GM12878 (cell line): Measurements from ENCODE around the gene PPM1N. TPM values are rescaled to one million over a fixed set of nuclear protein-coding genes. Genes with fewer than 3 reads are reported as not detected.
A peak's percentile ranks its signal among the peaks of the same experiment; 100 is the strongest.

ENCODE experiments used
- BCL11A ChIP-seq: IDR thresholded peaks from 2 replicates; pipeline ENCODE4 v1.6.1; 2011; ENCODE audit warnings: low read depth, low read length
- BRCA1 ChIP-seq: IDR thresholded peaks from 2 replicates; pipeline ENCODE4 v1.6.1; 2011; ENCODE audit warnings: low read depth, low read length, improper control_type of control experiment
- CHD4 ChIP-seq: fragments of 200-600 bp; sonication (generic); IDR thresholded peaks from 2 replicates; pipeline ENCODE4 v1.6.1; 2016; ENCODE audit warnings: mild to moderate bottlenecking
- DPF2 ChIP-seq: fragments of 450-650 bp; IDR thresholded peaks from 2 replicates; pipeline ENCODE4 v1.6.1; 2017; ENCODE audit warnings: mild to moderate bottlenecking
- EED ChIP-seq: sonication (generic); IDR thresholded peaks from 2 replicates; pipeline ENCODE4 v1.6.1; 2016; ENCODE audit warnings: antibody characterized with exemption, low read depth
- EGR1 ChIP-seq, 2 experiments: IDR thresholded peaks; 1 replicate in 1 of 2; 2 replicates in 1 of 2; pipeline ENCODE4 v1.6.1; 2011 to 2012; ENCODE audit warnings: low read depth in 2 of 2, low read length in 2 of 2, borderline replicate concordance in 1 of 2, mild to moderate bottlenecking in 1 of 2, moderate library complexity in 1 of 2
- IRF4 ChIP-seq: IDR thresholded peaks from 2 replicates; pipeline ENCODE4 v1.6.1; 2011; ENCODE audit warnings: low read depth, low read length
- KLF5 ChIP-seq: fragments of 450-650 bp; IDR thresholded peaks from 2 replicates; pipeline ENCODE4 v1.6.1; 2014; ENCODE audit warnings: mild to moderate bottlenecking; ENCODE audit not compliant: partially characterized antibody
- NBN ChIP-seq: fragments of 450-650 bp; IDR thresholded peaks from 2 replicates; pipeline ENCODE4 v1.6.1; 2016
- NR2F1 ChIP-seq: fragments of 450-650 bp; conservative IDR thresholded peaks from 2 replicates; pipeline ENCODE4 v1.6.1; 2017; ENCODE audit warnings: mild to moderate bottlenecking
- PBX3 ChIP-seq: IDR thresholded peaks from 2 replicates; pipeline ENCODE4 v1.6.1; 2011; ENCODE audit warnings: mild to moderate bottlenecking, low read depth, low read length, moderate library complexity; ENCODE audit not compliant: insufficient replicate concordance
- PRDM15 ChIP-seq: fragments of 450-650 bp; formaldehyde crosslinking; IDR thresholded peaks from 2 replicates; pipeline ENCODE4 v1.4.0; 2020; ENCODE audit warnings: mild to moderate bottlenecking, moderate library complexity
- RBBP5 ChIP-seq: fragments of 200-600 bp; sonication (generic); conservative IDR thresholded peaks from 2 replicates; pipeline ENCODE4 v1.6.1; 2016
- RELA ChIP-seq: fragments of 450-650 bp; IDR thresholded peaks from 2 replicates; pipeline ENCODE4 v1.8.0; 2014; ENCODE audit warnings: borderline replicate concordance; ENCODE audit not compliant: partially characterized antibody
- RFX5 ChIP-seq: IDR thresholded peaks from 2 replicates; pipeline ENCODE4 v1.6.1; 2011; ENCODE audit warnings: low read depth, low read length, improper control_type of control experiment
- SPI1 ChIP-seq: IDR thresholded peaks from 2 replicates; pipeline ENCODE4 v1.6.1; 2011; ENCODE audit warnings: low read depth, mild to moderate bottlenecking, low read length, moderate library complexity, borderline replicate concordance; ENCODE audit not compliant: insufficient read depth
- SREBF1 ChIP-seq: IDR thresholded peaks from 2 replicates; pipeline ENCODE4 v1.6.1; 2012; ENCODE audit warnings: mild to moderate bottlenecking, low read length
- TARDBP ChIP-seq: IDR thresholded peaks from 2 replicates; pipeline ENCODE4 v1.6.1; 2016; ENCODE audit warnings: borderline replicate concordance
- ZNF24 ChIP-seq: fragments of 450-650 bp; IDR thresholded peaks from 2 replicates; pipeline ENCODE4 v1.6.1; 2017; ENCODE audit warnings: antibody characterized with exemption, mild to moderate bottlenecking
- polyA plus RNA-seq, 11 experiments: library from polyadenylated mRNA; depleted of rRNA in 4 of 11; unstranded in 6 of 11; stranded (reverse) in 5 of 11; fragments of >200 nt; fragmentation: Nextera tagmentation in 4 of 11; fragmentation: Illumina TruSeq in 1 of 11; extraction: Ambion mirVana in 4 of 11; extraction: Trizol in 1 of 11; gene quantifications; 1 replicate in 1 of 11; 2 replicates in 10 of 11; pipeline versions ENCODE4 v1.2.1 to v1.2.3, GENCODE V29; 2011 to 2016; ENCODE audit warnings: inconsistent platforms in 2 of 11, missing spikeins in 2 of 11, low read depth in 1 of 11
- total RNA-seq, 4 experiments: library from RNA; depleted of rRNA in 3 of 4; stranded (reverse); fragments of >200 nt in 3 of 4; fragmentation: Illumina TruSeq in 1 of 4; extraction: Trizol in 1 of 4; gene quantifications; 2 replicates each; pipeline versions ENCODE4 v1.2.1 to v1.2.3, GENCODE V29; 2013 to 2021
- TF ChIP-seq, protein P1 (sequence below): fragments of 450-650 bp; IDR thresholded peaks from 2 replicates; pipeline ENCODE4 v1.6.1; 2017; ENCODE audit warnings: mild to moderate bottlenecking, moderate library complexity

The PPM1N gene
- total and polyA plus RNA-seq, 10 of the 15 experiments (the other 5 are each of a cell fraction or from before 2014, with no cell fraction given): 1.6 to 5.4 (median 3.7) TPM

DNA sequence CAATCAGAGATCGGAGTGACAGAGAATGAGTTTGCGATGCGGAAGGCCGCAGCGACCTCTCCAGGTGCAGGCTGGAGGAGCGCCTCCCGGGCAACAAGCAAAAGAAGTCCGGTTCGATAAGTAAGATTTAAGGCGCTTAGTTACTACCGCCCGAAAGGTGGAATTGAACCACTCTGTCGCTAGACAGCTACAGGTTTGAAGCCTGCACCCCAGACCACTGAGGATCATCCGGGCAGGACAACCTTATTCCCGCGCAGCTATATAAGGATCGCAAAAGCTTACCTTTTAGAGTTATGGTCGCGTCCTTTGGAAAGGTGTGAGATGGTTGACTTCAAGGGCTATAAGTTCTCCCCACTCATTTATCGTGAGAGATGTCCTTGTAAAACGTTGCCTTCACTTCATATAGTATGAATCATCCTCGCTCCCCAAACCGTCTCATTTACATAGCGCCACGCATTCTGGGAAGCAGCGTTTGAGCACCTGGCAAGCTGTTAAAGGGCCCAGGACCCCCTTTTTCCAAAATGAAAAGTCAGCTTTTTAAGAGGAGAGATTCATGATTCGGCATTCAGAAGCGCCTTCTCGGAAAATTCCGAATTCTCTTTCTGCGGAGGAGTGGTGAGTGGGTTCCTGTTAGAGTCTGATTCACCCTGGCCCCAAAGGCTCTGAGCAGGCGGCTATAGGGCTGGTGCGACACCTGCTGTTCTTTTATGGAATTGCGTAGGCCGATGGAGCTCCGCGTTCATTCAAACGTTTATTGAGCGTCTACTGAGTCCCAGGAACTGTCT lies 19.6 kb upstream of the PPM1N start (continued):
- TF ChIP-seq PRDM15 (CRISPR knock-in tag) (no peak), SREBF1 (no peak), CHD4 (no peak), RELA (peak; percentile 67), KLF5 (peak; percentile 71), BRCA1 (no peak), NR2F1 (peak; percentile 48), BCL11A (no peak), RFX5 (no peak), DPF2 (no peak), PBX3 (peak; percentile 18), IRF4 (peak; percentile 50; the same call in 1 of the 2 replicates), TARDBP (peak; percentile 98), NBN (peak; percentile 93), EGR1 (IDR thresholded peaks at IDR 0.05; ENCODE audit: borderline replicate concordance in 1 of 2, low read depth in 2 of 2, low read length in 2 of 2) (no peak), SPI1 (no peak), EED (peak; percentile 42; the same call in 1 of the 2 replicates), RBBP5 (no peak), ZNF24 (peak; percentile 98)
- TF ChIP-seq, protein P1, sequence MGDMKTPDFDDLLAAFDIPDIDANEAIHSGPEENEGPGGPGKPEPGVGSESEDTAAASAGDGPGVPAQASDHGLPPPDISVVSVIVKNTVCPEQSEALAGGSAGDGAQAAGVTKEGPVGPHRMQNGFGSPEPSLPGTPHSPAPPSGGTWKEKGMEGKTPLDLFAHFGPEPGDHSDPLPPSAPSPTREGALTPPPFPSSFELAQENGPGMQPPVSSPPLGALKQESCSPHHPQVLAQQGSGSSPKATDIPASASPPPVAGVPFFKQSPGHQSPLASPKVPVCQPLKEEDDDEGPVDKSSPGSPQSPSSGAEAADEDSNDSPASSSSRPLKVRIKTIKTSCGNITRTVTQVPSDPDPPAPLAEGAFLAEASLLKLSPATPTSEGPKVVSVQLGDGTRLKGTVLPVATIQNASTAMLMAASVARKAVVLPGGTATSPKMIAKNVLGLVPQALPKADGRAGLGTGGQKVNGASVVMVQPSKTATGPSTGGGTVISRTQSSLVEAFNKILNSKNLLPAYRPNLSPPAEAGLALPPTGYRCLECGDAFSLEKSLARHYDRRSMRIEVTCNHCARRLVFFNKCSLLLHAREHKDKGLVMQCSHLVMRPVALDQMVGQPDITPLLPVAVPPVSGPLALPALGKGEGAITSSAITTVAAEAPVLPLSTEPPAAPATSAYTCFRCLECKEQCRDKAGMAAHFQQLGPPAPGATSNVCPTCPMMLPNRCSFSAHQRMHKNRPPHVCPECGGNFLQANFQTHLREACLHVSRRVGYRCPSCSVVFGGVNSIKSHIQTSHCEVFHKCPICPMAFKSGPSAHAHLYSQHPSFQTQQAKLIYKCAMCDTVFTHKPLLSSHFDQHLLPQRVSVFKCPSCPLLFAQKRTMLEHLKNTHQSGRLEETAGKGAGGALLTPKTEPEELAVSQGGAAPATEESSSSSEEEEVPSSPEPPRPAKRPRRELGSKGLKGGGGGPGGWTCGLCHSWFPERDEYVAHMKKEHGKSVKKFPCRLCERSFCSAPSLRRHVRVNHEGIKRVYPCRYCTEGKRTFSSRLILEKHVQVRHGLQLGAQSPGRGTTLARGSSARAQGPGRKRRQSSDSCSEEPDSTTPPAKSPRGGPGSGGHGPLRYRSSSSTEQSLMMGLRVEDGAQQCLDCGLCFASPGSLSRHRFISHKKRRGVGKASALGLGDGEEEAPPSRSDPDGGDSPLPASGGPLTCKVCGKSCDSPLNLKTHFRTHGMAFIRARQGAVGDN: no peak
